NK-92 (cell line): Measurements from ENCODE around the gene CKAP2L.

Experiments
- DNase-seq: peaks from one replicate; lab custom pipeline; 2025; ENCODE audit not compliant: unreplicated experiment; lab: John Stamatoyannopoulos, UW

Gene CKAP2L

DNA sequence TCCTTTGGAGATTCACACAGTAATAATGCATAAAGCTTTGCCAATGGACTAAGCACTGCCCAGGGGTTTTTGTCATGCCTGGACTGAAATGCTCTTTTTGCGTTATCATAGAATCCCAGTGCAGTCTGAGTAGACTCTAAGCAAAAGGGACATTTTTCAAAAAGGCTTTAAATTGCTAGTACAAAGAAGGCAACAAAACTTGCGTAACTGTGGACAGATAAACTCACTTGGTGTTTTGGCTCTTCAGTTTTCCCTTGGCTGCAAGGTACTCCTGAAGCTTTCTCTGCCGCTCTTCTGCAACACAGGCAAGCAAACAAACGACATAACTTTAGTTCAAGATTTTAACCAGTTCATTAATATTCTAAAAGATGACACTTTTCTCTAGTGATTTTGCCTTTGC, 2.1 kb downstream of the CKAP2L start:
- no peak for DNase-seq

DNA sequence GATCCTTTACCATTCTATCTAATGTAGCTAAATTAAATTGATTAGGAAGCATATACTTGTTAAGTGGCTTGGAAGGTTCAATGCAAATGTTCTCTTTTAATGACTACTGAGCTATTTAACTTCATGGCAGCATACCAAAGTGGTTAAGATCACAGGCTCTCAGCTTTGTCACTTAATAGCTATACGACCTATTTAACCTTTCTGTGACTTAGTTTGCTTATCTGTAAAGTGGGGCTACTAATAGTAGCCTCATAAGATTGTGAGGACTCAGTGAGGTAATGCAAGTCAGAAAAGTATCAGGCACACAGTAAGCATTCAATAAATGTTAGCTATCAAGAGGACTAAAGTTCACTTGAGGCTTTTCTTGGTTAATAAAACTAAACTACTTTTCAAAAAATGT, 4.3 kb downstream of the CKAP2L start:
- DNase-seq: no peak

DNA sequence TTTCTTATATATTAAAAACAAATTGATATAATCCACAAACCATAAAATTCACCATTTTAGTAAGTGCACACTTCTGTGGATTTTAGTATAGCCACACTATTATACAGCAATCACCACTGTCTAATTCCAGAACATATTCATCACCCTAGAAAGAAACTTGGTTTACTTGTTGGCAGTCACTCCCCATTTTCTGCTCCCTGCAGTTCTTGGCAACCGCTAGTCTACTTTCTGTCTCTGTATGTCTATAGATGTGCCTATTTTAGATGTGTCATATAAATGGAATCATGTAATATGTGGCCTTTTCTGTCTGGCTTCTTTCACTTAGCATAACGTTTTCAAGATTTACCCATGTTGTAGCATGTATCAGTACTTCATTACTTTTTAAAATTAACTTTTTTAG, 5.7 kb downstream of the CKAP2L start:
- DNase-seq: no peak

DNA sequence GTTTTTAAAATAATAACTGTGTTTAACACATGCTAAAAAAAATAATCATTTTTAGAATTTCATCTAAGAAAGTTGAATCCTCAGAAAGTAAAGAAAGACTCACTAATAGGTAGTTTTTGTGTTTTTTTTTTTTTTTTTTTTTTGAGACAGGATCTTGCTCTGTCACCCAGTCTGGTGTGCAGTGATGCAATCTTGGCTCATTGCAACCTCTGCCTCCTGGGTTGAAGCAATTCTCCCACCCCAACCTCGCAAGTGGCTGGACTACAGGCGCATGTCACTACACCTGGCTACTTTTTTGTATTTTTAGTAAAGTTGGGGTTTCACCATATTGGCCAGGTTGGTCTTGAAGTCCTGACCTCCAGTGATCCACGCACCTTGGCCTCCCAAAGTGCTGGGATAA, 7.1 kb downstream of the CKAP2L start:
- no peak for DNase-seq

DNA sequence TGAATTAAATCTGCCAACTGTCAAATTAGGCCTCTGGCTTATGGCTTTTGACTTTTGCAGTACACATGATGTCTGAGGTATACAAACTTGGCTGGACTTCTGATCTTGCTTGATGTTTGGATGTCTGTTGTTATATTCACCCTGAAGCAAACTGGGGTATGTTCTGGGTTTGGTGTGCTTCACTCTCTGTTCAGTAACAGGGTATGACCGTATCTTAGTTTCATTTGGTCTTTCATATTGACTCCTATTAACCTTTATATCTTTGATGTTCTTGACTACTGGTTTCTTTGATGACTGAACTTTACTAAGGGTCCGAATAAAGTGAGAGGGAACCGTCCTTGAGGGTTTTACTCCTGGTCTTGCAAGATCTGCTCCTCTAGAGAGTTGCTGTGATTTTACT, 8.2 kb downstream of the CKAP2L start:
- no peak for DNase-seq

DNA sequence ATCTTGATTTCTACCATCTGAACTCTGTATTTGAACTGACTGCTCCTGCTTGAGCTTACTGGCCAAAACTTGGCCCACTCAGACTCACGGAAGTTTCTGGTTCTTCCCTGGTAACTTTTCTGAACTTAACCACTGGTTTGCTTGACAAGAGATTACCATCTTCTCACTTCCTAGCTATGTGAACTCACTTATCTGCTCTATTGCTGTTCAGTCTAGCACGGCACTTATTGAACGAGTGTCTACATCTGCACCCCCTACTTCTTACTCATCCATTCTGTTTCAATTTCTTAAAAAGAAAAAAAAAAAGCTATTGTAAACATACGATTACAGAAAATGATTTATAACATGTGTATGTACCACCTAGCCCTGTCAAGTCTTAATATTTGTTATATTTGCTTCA, 9.0 kb downstream of the CKAP2L start:
- DNase-seq: no peak

DNA sequence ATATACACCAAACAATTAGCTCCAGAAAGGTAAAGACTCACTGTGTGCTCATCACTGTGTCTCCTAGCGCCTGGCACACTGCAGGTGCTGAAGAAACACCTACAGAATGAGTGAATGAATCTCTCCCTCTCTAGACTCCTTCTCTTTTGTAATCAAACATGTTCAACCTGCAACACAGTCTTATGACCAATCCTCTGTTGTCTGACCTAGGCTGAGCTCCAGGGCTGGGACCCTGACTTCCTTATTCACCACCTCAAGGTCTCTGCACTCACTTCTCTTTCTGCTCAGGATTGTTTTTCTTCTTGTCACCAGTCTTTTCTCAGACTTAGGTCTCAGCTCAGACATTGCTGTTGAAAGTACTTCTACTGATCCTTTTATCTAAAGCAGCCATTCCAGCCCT, 9.8 kb downstream of the CKAP2L start:
- no peak for DNase-seq

DNA sequence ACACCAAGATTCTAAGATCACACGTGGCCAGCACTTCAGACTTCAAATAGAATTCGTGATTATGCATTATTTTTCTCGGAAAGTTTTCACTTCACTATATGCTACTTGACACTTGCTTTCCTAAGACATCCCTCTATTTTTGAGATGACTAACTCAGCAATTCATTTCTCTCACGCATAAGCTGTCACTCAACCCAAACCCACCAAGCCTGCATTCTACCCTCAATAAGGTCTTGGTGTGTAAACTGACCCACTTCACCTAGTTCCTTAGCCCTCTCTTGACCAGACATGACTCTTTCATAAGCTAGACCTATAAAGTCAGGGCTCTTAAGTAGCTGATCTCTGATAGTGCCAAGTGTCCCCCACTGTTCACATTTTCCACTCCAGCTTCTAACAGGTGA, 11.7 kb downstream of the CKAP2L start:
- no peak for DNase-seq

DNA sequence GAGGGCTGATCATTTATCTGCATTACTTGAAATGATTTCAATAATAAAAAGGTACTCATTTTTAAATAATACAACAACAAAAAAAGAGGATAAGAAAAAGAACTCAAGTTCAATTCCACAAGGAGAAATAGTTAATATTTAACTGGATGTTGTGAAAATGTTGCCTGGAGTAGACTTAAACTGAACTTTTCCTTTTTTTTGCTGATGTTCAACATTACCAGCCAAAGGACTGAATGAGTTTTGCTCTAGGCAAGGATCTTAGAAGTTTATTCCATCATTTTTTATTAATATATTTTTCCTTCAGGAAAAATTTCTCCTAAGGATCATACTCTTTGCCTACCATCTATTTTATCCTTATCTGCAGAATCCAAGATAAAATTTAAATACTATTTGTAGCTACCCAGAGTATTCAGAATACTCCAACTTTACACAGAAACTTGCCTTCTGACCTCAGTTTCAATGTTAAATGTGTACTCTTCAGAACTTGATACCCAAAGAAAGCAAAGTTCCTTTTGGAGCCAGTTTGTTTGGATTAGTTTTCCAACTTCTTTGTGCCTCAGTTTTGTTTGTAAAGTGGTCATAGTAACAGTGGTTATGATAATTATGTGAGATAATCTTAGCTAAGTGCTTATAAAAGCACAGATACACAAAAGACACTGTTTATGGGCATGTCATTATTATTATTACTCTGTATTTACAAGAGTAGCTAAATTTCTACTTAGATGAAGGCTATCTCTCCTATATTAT, 12.8 kb downstream of the CKAP2L start:
- no peak for DNase-seq

DNA sequence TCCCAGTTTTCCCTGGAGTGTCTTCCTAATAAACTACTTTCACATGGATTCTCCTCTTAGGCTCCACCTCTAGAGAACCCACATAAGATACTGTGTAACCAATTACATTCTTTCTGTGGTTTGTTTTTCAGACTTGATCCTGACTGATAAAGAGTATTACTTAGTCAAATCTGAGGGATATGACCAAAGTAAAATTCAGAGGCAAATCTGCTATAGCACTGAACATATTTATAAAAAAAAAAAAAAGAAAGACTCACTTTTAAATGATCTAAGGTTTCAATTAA, 13.9 kb downstream of the CKAP2L start:
- DNase-seq: no peak

DNA sequence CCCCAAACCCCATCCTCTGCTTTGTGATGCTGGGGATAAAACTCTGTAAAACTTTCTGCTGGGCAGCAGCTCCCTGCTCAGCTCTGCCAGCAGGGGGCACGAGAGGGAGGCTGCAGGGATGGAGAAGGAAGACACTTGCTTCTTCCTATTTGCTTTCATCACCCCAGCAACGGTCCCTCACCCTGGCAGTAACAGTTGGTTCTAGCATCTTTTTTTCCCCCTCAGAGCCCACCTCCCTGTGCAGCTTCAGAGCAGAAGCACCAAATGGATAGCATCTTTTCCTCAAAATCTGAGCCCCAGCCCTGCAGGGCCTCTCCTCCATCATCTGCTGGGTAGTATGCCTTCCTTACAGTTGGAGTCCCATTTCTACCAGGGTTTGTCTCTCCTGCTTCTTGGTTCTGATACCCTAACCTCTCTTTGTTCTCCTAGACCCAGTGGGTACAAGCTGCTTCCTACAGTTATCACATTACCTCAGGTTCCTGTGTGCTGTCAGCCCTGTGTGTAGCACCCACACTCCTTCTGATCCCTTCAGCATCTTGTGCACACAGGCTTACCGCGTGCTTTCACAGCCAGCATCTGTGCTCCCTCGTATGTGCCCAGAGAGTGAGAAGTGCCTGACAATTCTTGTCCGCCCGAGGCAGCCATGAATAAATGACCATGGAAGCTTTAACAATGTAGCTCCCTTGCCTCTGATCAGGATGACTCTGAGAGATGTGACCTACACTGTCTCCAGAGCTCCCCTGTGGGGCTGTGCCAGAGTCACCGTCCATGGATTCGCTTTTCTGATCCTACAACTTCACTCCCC, 14.5 kb downstream of the CKAP2L start:
- no peak for DNase-seq

DNA sequence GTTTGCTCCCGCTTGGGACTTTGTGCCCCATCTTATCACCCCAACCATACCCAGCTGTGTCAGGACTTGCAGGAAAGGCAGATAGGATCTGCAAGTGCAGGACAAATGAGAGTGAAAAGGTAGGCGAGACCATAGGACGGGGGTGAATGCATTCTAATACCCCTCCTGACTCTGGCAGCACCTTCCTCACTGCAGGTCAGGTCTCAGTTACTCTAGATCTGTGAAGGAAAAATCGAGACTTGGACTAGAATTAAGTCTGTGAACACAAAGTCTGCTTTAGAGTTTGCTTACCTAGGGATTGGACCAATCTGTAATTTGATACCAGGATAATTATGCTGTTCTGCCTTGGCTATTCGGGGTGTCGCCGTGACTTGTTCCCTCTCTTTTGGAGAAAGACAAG, 23.9 kb downstream of the CKAP2L start:
- DNase-seq: no peak

DNA sequence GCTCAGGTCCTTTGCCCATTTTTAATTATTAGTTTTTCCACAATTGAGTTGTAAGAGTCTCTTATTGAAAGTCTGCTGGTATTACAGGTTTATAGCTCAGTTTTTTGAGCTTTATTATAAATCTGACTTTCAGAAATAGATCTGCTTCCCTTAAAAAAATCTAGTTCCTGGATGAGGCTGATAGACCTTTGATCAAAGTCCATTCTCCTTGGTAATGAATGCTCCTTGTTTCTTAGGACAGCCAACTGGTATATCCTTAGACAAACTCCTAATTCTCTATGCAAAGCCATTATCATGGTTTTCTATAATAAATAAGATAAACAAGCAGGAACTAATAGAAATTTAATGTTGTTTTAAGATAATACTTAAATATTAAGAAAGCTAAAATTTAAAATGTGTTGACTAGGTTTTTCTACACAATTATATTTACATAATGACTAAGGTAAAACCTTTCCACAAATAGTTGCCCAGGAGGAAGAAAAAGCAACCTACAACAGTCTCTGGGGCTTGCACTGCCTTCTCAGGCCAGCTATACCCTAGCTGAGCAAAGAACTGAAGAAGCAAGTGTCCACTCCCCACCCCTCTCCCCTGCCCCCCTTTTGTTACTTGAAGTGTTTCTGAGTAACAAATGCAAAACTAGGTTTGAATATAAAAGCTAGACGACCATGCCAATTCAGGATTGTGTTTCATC, 26.7 kb downstream of the CKAP2L start:
- no peak for DNase-seq

DNA sequence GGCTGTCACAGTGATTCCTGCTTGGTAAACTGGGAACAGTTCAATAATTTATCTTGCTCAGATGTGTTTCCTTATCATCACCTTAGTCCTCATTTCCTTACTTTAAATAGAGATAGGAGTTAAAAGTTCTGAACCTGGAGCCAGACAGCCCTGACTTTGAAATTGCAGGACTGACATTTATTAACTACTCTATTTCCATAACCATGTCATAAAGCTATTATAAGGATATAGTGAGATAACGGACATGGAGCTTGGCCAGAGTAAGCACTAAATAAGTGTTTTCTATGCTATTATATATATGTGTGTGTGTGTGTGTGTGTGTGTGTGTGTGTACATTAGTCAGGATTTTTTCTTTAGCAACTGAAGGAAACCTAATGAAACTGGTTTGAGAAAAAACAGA, 30.5 kb downstream of the CKAP2L start:
- no peak for DNase-seq

DNA sequence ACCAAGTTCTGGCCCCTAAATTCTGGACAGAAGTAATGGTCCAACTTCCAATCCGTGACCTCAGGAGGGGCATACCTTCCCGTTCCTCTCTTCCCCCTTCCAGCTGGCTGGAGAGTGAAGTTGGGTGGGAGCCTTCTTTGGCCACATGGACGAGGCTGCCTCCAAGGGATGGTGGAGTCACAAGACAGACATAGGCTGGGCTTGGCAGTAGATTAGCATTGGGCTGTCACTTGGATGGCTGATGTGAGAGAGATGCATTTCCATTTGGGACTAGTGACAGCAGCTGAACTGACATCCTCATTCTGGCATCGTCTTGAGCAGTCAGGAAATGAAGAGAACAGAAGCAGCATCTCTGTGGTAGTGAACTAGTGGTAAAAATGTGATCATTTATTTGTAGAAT, 31.0 kb downstream of the CKAP2L start:
- DNase-seq: no peak

DNA sequence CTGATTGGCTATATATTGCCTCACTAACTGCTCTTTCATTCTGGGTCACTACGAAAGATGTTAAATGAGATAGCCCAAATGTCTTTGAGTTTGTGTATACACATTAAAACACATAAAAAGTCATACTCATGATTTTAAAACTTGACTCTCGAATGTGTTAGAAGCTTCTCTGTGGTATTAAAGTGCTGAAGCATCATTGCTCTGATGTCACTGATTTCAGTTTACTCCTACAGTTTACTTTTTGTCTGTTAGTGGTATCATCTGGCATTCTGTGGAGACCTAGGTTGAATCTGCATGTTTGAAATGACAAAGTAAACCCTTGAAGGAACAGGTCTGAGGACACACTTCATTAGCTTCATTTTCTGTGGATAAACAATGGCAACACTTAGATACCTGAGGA, 32.9 kb downstream of the CKAP2L start:
- DNase-seq: no peak

DNA sequence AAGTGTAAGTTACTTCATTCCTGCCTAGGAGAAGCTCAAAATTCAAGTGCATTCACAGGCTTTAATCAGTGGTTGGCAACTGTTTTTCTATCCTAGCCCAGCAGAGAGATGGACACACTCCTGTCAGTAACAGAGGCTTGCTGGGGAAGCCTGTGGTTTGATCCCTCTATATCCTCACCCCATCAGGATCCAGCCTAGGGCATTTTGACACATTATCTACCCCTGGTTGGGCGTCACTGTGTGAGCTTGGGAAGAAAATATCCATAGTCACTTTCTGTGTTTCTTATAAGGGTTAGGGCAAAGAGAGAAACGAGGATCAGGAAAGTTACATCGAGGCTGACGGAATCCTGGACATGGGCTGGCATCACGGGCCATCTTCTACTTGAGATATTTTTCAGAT, 33.6 kb downstream of the CKAP2L start:
- DNase-seq: no peak

DNA sequence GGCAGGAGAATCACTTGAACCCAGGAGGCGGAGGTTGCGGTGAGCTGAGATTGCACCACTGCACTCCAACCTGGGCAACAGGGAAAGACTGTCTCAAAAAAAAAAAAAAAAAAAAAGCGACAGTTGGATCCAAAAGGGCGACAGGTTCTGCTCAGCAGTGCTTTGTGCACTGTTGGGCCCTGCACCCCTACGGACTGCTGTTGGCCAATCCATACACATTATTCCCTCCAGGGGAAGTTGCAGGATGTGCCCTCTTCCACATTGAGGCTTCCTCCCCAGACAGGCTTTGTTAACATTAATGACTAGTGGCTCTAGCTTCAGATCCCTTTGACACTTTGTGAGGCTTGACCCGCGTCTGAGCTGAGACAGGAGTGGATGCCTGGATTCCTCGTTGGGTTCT, 34.2 kb downstream of the CKAP2L start:
- DNase-seq: no peak

DNA sequence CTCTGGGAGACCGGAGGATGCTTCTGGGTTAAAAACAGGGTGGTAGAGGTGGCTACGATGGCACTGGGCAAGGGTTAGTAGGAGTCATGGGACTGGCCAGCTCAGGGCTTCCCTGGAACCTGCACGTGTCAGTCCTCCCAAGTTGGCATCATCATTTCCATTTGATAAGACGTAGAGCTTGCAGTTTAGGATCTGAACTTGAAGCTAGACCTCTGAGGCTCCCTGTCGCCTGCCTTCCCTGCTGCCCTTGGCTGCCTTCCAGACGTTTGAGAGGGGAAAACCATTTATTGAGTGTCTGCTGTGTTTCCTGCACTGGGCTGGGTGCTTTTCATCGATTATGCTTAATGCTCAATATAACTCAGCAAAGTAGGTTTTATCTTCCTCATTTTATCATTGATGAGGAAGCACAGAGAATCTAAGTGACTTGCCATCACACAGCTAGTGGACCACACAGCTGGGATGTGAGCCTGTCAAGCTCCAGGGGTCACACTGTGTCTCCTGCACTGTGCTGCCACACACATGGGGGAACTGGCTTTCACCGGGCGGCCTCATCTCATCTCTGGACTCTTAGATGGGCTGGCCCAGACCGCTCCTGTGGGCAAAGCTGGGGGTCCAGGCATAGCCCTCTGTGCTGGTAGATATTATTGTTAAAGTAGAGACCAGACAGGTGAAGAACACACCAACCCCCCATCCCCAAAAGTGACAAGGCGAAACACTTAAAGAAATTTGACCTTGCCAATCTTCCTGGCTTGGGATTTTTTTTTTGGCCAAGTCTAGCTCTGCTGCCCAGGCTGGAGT, 35.8 kb downstream of the CKAP2L start:
- no peak for DNase-seq

DNA sequence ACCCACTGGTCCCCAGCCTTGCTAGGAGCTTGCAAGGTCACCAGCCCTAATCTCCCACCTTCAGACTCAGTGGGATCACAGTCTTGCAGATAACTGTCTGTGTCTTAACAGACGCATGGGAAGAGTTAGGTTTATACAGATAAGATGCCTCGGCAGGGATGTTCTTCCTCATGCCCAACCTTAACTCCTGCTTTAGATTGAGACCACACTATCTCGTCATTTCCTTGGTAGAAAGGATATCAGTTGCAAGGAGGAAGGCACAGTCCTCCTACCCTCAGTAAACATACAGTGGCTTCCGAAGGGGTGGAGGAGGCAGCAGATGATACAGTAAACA, 36.4 kb downstream of the CKAP2L start:
- DNase-seq: no peak

DNA sequence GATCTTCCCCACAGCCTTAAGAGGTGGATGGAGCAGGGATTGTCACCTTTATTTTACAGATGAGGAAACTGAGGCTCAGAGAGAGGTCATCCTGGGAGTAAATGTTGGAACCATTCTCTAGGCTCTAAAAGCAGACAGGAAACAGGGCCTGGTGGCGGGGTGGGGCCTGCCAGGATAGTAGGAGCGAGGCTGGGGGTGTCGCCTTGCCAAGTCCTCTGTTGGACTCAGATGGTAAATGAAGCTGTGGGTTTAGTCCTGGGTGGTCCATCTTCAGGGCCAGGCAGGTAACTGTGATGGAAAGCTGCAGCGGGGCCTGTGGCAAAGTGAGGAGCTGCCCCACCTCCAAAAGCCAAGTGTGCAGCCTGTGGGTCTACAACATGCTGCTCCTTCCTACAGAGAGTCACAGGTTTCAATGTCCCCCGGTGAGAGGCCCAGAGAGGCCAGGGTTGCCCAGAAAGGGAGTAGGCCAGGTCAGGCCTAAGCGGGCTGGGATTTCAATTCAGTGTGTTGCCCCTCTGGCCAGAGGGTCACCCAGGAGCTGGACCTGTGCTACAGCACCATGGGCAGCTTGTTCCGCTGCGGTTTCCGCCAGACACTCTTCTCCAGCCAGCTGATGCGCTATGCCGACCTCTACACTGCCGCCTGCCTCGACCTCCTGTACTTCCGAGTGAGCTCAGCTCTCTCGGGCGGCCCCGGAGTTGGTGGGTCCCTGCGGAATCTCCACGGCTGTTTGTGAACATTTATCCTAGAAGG, 37.0 kb downstream of the CKAP2L start:
- no peak for DNase-seq
